Subcutaneous preadipocyte (primary cell): ENCODE measurements around the gene RIT2. TPM values are rescaled to one million over a fixed set of nuclear protein-coding genes. Genes with fewer than 3 reads are reported as not detected.

Experiments used
- total RNA-seq: library from RNA; depleted of rRNA; stranded (reverse); fragments of >200 nt; gene quantifications from 2 replicates; pipeline ENCODE4 v1.2.3, GENCODE V29; 2012

RIT2 gene
- total RNA-seq: not detected in 2 replicates

DNA sequence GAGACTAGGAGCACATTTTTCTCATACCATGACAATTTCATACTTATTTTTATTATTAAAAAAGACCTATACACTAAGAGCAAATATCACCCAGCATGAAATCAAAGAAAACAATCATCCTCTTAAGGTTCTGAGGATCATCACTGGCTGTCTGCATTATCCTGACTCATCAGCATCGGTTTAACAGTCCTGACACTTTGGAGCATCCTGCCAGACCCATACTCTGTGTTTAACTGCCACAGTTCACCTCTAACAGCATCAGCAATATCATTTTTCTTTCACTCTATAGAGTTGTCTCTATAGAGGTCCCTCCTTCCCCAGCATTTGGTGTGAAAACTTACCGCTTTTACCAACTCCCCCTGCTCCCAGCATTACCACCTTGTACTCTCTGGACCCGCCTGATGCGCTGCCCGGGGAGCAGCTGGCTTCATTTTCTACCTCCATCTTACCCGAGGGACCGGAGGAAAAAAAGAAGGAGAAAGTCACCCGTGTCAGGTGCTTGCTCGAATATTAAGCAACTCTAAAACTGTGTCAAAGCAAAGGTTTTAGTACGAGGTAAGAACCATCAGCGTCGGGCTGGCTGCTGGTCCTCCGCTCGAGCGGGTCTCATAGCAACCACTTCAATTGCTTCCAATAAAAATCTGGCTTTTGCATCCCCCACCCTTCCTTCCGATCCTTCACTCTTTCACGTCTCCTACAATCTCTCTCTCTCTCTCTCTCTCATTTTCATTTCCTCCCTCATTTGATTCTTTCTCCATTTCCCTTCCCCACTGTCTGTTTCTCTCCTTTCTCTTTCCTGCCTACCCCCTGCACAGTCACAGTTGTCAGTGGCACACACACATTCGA is at the start of gene RIT2:
Gene RIT2, minus strand, starts transcription at position 610 of the 846 bp plus-strand sequence.

Other genes starting within 250 kb of the RIT2 start
- gene SYT4, start 161.8 kb upstream of the RIT2 start, total RNA-seq: not detected in 2 replicates